ENCODE measurements around the gene LARGE1.
"Not testable (repeated sequence)": the region's sequence is repeated elsewhere in the genome, so short reads cannot be mapped to it uniquely, and the experiment has no call there.

The LARGE1 gene

DNA sequence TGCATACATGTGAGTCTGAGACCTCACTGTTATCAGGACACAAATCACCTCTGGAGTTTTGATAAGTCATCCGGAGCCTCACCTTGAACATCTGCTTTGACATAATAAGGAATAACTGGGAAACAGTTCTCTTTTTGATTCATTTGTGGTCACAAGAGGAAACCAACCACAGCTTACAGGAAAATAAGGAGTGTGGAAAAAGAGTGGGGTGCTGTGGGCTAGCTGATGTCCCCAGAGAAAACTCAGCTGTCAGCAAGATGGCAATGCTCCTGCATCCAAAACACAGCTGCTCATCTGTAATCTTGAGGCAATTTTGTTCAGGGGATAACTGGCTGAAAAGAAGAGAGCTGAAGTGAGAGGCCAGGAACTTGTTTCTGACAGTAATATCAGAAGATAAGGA is 445.7 kb downstream of the LARGE1 start:
- Mint-ChIP-seq H3K36me3 (ENCODE audit: low read depth) (no peaks in the 10 kb centered on the region), H3K9me3 (no peaks in the 10 kb centered on the region), H3K4me1 (ENCODE audit: low read depth) (no peaks in the 10 kb centered on the region), H3K4me3 (no peak overlapping the region), H3K27ac (no peak overlapping the region), H3K27me3 (no peaks in the 10 kb centered on the region)
- intact Hi-C loops (cut with micrococcal nuclease), result no loop called here

DNA sequence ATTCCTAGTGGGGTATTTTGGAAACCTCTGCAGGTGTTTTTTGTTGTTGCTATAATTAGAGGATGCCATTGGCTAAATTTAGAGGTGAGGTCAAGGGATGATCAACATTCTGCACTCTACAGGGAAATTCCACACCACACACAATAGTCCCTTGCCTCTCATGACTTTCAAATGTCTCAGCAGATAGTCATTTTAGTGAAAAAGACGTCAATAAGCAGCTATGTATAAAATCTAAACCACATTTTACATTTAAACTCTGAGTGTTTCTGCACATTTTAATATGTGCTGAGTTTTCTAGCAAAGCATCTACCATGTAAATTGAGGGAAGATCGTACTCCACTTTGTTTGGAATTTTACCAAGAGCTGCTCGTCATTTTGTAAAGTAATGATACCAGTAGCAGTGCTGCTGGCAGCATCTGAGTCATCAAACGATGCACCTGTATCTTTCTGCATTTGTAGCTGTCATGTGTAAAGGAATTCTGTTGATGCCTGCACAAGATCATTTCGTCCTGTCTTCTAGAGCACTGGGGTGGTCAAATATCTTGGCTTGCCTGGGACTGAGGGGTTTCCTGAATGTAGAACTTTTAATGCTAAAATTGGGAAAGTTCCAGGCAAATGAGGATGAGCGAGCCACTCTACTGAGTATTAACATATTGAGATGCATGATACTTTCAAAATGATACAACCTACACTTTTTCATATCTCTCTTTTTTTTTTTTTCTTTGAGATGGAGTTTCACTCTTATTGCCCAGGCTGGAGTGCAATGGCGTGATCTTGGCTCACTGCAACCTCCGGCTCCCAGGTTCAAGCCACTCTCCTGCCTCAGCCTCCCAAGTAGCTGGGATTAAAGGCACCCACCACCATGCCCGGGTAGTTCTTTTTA is 447.6 kb downstream of the LARGE1 start:
- H3K9me3 Mint-ChIP-seq, result no peaks in the 10 kb centered on the region
- H3K27ac Mint-ChIP-seq, result no peak overlapping the region
- no peaks in the 10 kb centered on the region for H3K36me3 Mint-ChIP-seq (ENCODE audit: low read depth)
- H3K4me1 Mint-ChIP-seq (ENCODE audit: low read depth), result no peaks in the 10 kb centered on the region
- no peak overlapping the region for H3K4me3 Mint-ChIP-seq
- H3K27me3 Mint-ChIP-seq, result no peaks in the 10 kb centered on the region
- intact Hi-C loops (cut with micrococcal nuclease), result no loop called here

DNA sequence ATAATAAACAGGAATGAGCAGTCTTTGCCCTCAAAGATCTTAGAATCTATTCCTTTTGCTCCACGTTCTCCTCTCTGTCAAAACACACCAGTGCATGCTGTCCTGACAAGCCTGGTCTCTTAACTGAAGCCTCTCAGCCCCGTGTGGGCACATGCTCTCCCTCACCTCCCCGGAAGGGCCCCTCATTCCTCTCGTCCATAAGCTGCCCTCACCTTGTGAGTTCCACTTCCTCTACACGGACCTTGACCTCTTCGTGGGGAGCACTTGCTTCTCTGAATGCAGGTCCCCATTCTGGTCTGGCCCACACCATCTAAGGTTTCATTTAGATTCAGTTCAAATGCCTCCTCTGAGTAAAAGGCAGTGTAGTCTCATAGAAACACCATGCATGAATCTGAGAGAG is 449.8 kb downstream of the LARGE1 start:
- Mint-ChIP-seq H3K27ac (no peak overlapping the region), H3K4me3 (no peak overlapping the region), H3K9me3 (no peaks in the 10 kb centered on the region), H3K36me3 (ENCODE audit: low read depth) (no peaks in the 10 kb centered on the region), H3K27me3 (no peaks in the 10 kb centered on the region), H3K4me1 (ENCODE audit: low read depth) (no peaks in the 10 kb centered on the region)
- intact Hi-C loops (cut with micrococcal nuclease), result no loop called here

DNA sequence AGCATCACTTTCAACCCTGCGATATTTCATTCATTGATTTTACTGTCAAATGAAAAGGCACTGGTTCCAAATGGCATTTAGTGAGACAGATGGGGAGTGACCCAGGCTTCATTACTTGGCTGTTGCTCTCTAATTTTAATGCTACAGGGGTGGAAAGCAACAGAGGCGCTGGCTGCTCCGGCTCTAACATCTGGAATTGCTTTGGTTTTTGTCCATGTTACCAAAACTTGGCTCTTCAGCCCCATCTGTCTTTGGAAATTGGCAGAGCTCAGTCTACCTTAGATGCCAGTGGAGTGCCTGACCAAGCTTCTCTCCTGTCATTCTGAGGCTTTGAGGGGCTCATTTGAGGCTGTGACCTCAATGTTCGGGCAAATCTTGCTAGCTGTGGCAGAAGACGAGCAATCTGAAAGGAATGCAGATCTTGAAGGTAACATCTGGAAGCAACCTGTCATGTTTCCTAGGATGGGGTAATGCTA is 452.6 kb downstream of the LARGE1 start:
- no peaks in the 10 kb centered on the region for H3K9me3 Mint-ChIP-seq
- no peaks in the 10 kb centered on the region for H3K27me3 Mint-ChIP-seq
- H3K4me1 Mint-ChIP-seq (ENCODE audit: low read depth), result no peaks in the 10 kb centered on the region
- intact Hi-C loops (cut with micrococcal nuclease), result no loop called here
- no peak overlapping the region for H3K27ac Mint-ChIP-seq
- H3K36me3 Mint-ChIP-seq (ENCODE audit: low read depth), result no peaks in the 10 kb centered on the region
- H3K4me3 Mint-ChIP-seq, result no peak overlapping the region

DNA sequence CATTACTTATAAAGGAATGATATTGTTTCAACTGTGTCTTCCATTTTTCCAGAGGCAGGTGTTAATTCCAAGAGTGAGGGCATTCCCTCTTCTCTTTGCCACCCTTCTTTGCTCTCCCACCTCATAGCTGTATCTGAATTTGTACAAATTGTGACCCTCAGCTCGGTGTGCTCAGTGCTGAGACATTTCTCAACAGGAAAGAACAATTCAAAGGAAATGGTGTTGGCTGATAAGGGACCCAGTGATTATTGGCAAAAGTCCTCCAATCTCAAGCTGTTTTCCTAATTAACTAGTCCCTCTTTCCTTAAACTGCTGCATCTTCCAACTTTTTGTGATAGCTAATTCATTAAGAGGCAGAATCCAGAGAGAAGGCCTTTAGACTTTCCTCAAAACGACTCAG is 453.2 kb downstream of the LARGE1 start:
- Mint-ChIP-seq H3K27me3 (no peaks in the 10 kb centered on the region), H3K9me3 (no peaks in the 10 kb centered on the region), H3K27ac (no peak overlapping the region), H3K4me1 (ENCODE audit: low read depth) (no peaks in the 10 kb centered on the region), H3K4me3 (no peak overlapping the region), H3K36me3 (ENCODE audit: low read depth) (no peaks in the 10 kb centered on the region)
- intact Hi-C loops (cut with micrococcal nuclease), result no loop called here

DNA sequence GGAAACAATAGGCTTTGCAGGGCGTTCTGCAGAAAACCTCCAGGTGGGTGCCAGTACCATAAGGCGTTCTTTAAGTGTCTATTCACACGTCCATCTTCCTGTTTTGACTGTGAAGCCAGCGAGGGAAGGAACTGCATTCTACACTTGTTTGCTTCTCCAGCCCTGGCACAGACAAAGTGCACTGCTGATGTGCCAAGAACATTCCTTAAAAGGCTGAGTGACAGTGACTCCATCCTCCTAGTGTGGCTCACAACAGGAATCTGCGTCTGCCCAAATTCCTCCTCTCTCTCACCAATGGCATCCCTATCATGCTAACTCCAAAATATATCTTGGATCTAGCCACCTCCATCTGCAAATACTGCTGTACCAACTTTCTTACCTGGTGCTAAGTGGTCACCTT is 454.7 kb downstream of the LARGE1 start:
- Mint-ChIP-seq H3K4me1 (ENCODE audit: low read depth) (no peaks in the 10 kb centered on the region), H3K27me3 (no peaks in the 10 kb centered on the region), H3K4me3 (no peak overlapping the region), H3K9me3 (peaks cover 8% of the 10 kb centered on the region), H3K36me3 (ENCODE audit: low read depth) (no peaks in the 10 kb centered on the region), H3K27ac (no peak overlapping the region)
- intact Hi-C loops (cut with micrococcal nuclease), result no loop called here

DNA sequence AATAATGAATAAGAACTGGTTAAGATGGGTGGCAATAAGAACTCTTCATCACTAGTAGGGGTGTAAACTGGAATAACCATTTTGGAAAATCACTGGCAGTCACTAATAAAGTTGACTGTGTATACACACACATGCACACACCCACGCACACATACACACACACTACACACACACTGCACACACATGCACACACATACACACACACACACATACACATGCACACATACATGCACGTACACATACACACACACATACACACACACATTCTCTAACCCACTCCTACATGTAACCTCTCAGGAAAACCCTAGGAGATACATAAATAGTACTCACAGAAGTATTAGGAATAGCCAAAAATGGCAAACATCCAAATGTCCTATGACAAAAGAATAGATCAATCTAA is 455.6 kb downstream of the LARGE1 start:
- H3K36me3 Mint-ChIP-seq (ENCODE audit: low read depth), result no peaks in the 10 kb centered on the region
- intact Hi-C loops (cut with micrococcal nuclease), result no loop called here

DNA sequence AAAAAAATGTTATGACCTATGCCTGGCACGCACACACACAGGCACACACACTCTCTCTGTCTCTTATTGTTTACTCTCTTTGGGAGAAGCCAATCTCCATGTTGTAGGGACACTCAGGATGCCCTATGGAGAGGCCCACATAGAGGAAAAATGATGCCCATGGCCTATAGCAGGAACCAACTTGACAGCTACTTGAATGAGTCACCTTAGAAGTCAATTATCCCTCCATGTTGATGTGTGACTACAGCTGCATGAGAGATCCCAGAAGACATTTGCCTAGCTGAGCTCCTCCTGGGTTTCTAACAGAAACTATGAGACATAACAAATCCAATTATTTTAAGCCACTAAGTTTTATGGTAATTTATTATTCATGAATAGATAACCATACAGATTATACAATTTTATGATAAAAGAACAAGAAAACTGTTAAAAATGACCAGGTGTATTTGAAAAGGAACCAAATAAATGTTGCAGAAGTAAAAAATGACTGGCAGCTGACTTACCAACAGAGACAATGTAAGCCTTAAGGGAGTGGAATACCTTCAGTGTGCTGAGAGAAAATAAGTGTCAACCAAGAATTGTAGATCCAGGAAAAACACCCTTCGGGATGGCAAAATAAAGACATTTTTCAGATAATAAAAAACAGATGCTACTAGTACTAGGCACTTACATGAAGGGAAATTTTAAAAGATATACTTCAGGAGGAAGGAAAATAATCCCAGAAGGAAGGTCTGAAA is 458.4 kb downstream of the LARGE1 start:
- Mint-ChIP-seq H3K9me3 (peaks cover 28% of the 10 kb centered on the region), H3K4me3 (no peak overlapping the region), H3K27me3 (no peaks in the 10 kb centered on the region), H3K27ac (no peak overlapping the region), H3K4me1 (ENCODE audit: low read depth) (no peaks in the 10 kb centered on the region), H3K36me3 (ENCODE audit: low read depth) (no peaks in the 10 kb centered on the region)
- intact Hi-C loops (cut with micrococcal nuclease), result no loop called here

More for the DNA sequence above, 455.6 kb downstream of the LARGE1 start:
- Mint-ChIP-seq H3K4me1 (ENCODE audit: low read depth) (no peaks in the 10 kb centered on the region), H3K4me3 (no peak overlapping the region), H3K27ac (no peak overlapping the region), H3K9me3 (peaks cover 16% of the 10 kb centered on the region), H3K27me3 (no peaks in the 10 kb centered on the region)

DNA sequence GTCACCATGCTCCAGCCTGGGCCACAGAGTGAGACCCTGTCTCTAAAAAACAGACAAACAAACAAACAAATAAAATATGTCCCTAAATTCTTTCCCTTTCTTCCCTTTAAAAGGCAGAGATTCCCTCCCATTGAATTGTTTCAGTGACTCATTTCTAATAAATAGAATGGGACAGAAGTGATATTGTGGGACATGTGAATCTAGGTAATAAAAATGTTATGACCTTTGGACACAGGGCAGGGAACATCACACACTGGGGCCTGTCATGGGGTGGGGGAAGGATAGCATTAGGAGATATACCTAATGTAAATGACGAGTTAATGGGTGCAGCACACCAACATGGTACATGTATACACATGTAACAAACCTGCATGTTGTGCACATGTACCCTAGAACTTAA is 459.0 kb downstream of the LARGE1 start:
- intact Hi-C loops (cut with micrococcal nuclease); H3K4me1 Mint-ChIP-seq (ENCODE audit: low read depth); H3K4me3 Mint-ChIP-seq; H3K36me3 Mint-ChIP-seq (ENCODE audit: low read depth); H3K27ac Mint-ChIP-seq; H3K27me3 Mint-ChIP-seq: not testable (repeated sequence)
- peaks cover 28% of the 10 kb centered on the region for H3K9me3 Mint-ChIP-seq

DNA sequence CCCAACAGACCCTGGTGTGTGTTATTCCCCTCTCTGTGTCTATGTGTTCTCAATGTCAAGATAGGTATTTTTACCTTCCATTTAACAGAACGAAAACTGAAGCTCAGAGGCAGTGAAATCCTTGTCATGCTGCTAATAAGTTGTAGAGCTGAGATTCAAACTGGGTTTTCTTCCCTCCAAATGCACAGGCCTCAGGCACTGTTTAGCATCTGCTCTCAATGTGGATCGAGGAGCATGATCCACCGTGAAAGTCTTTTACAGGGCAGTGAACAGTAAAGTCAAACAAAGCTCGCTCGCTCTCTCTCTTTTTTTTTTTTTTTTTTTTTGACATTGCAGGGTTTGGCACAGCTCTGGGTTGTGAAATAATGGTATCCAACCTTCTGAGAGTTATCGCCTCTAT is 461.1 kb downstream of the LARGE1 start:
- intact Hi-C loops (cut with micrococcal nuclease), result no loop called here
- Mint-ChIP-seq H3K9me3 (peaks cover 36% of the 10 kb centered on the region), H3K27me3 (no peaks in the 10 kb centered on the region), H3K4me1 (ENCODE audit: low read depth) (no peaks in the 10 kb centered on the region), H3K27ac (no peak overlapping the region), H3K4me3 (no peak overlapping the region), H3K36me3 (ENCODE audit: low read depth) (no peaks in the 10 kb centered on the region)

DNA sequence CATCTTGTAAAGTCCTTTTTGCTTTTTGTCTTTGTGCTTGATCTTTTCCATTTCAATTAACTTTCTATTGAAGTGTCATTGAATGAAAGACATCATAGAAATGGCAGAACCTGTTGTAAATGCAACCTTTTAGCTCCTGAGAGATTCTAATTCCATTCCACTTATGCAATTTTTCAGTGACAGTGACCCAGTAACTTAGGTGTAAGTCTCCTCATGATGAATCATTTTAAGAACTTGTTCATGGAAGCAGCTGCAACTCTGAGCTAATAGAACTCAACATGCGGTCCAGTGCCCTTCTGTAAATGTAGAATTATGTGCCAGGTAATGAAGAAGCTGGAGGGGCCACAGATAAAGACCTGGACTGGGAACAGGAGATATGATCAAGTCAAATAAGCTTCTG is 463.8 kb downstream of the LARGE1 start:
- peaks cover 48% of the 10 kb centered on the region for H3K9me3 Mint-ChIP-seq
- no peaks in the 10 kb centered on the region for H3K27me3 Mint-ChIP-seq
- intact Hi-C loops (cut with micrococcal nuclease), result no loop called here
- H3K36me3 Mint-ChIP-seq (ENCODE audit: low read depth), result no peaks in the 10 kb centered on the region
- no peak overlapping the region for H3K4me3 Mint-ChIP-seq
- H3K4me1 Mint-ChIP-seq (ENCODE audit: low read depth), result no peaks in the 10 kb centered on the region
- no peak overlapping the region for H3K27ac Mint-ChIP-seq

DNA sequence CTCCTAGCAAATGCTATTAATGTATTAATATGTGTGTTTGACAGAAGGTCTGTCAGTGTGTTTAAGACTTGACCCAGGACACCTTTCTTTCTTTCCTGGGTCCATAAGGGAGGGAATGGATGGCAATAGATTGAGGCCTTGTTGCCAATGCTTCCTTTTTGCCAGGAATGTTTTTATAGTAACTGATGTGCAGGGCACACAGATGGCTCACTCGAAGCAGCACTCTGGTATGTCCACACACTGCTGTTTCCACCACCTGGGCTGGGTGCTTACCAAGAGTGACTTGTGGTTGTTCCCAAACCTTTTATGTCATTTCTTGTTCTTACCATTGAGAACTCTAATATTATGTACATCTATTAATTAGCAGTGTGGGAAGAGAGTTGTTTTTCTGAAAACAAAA is 465.2 kb downstream of the LARGE1 start:
- Mint-ChIP-seq H3K27ac (no peak overlapping the region), H3K4me3 (no peak overlapping the region), H3K9me3 (peaks cover 35% of the 10 kb centered on the region), H3K27me3 (no peaks in the 10 kb centered on the region), H3K4me1 (ENCODE audit: low read depth) (no peaks in the 10 kb centered on the region), H3K36me3 (ENCODE audit: low read depth) (no peaks in the 10 kb centered on the region)
- intact Hi-C loops (cut with micrococcal nuclease), result no loop called here

DNA sequence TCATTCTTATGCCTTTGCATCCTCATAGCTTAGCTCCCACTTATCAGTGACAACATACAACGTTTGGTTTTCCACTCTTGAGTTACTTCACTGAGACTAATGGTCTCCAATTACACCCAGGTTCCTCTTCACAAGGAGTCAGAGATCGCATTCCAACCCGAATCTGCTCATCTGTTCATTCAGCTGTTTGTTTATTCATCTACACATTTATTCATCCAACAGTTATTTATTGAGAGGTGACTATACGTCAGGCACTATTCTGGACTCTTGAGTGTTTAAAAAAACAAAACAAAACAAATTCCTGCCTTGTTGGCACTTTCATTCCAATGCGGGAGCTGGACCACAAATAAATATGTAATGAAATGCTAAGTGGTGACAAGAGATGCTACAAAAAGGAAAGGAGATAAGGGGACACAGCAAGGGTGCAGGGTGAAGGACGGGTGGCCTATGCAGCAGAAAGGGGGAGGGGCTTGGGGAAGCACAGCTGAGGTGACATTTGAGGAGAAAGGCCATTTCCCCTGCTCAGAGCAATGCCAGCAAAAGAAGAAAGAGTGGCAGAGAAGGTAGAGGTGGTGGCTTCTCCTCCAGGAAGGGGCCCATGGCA is 468.3 kb downstream of the LARGE1 start:
- H3K4me1 Mint-ChIP-seq (ENCODE audit: low read depth), result no peaks in the 10 kb centered on the region
- H3K4me3 Mint-ChIP-seq, result no peak overlapping the region
- H3K9me3 Mint-ChIP-seq, result peaks cover 39% of the 10 kb centered on the region
- no peaks in the 10 kb centered on the region for H3K27me3 Mint-ChIP-seq
- intact Hi-C loops (cut with micrococcal nuclease), result no loop called here
- H3K27ac Mint-ChIP-seq, result no peak overlapping the region
- no peaks in the 10 kb centered on the region for H3K36me3 Mint-ChIP-seq (ENCODE audit: low read depth)

DNA sequence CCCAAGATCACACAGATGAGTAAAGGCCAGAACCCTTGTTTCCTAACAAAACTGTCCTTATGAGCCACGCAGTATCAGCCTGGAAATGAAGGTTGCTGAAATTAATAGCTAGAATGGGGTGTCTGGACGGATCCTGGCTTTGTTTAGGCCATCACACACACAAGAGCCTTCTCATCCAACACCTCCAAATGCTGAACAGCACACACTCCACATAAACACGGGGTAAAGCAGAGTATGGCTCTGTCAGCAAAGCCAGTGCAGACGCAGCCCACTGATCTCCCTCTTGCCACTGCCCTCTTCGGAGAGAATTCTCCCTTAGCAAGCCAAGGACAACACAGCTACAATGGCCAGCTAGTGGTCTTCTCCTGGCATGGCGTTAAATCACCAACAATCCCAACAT is 469.5 kb downstream of the LARGE1 start:
- Mint-ChIP-seq H3K27me3 (no peaks in the 10 kb centered on the region), H3K4me3 (no peak overlapping the region), H3K4me1 (ENCODE audit: low read depth) (no peaks in the 10 kb centered on the region), H3K27ac (no peak overlapping the region), H3K36me3 (ENCODE audit: low read depth) (no peaks in the 10 kb centered on the region), H3K9me3 (peaks cover 39% of the 10 kb centered on the region)
- intact Hi-C loops (cut with micrococcal nuclease), result no loop called here

All from dendritic cell treated with granulocyte-macrophage colony-stimulating factor and Interleukin-4, amounts not matched to agents 40 ng/mL and 50 ng/mL, for 4 days (primary cell).